ENCODE data around the gene TBC1D3B.
"Not testable (repeated sequence)": the region's sequence is repeated elsewhere in the genome, so short reads cannot be mapped to it uniquely, and the experiment has no call there.

Gene TBC1D3B

GRCh38 chr17:36176536-36176935 is at the start of gene TBC1D3B:
TSS of gene TBC1D3B (minus strand) at chr17:36176636. CDS start at chr17:36175050, 1,586 bp downstream.
- DNase-seq (ENCODE audit: low read depth in 2 of 3, low spot score in 2 of 3), result not testable (repeated sequence)

DNA sequence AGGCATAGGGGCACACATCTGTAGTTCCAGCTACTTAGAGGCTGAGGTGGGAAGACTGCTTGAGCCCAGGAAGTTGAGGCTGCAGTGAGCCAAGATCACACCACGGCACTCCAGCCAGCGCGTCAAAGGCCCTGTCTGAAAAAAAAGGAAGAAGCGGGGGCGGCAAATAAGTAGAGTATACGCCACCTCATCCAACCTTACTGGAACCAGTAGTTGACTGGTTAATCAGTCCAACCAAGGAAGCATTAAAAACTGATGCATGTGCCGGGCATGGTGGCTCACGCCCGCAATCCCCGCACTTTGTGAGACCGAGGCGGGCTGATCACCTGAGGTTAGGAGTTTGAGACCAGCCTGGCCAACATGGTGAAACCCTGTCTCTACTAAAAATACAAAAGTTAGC is 46.5 kb upstream of the TBC1D3B start:
- DNase-seq (ENCODE audit: low read depth in 2 of 3, low spot score in 2 of 3), result not testable (repeated sequence)

DNA sequence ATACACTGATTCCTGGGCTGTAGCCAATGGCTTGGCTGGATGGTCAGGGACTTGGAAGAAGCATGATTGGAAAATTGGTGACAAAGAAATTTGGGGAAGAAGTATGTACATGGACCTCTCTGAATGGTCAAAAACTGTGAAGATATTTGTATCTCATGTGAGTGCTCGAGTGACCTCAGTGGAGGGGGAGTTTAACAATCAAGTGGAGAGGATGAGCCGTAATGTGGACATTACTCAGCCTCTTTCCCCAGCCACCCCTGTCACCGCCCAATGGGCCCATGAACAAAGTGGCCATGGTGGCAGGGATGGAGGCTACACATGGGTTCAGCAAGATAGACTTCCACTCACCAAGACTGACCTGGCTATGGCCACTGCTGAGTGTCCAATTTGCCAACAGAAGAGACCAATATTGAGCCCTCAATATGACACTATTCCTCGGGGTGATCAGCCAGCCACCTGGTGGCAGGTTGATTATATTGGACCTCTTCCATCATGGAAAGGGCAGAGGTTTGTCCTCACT is 45.2 kb upstream of the TBC1D3B start:
- not testable (repeated sequence) for DNase-seq (ENCODE audit: low read depth in 2 of 3, low spot score in 2 of 3)

GRCh38 chr17:36220737-36221580 is 44.5 kb upstream of the TBC1D3B start:
- not testable (repeated sequence) for DNase-seq (ENCODE audit: low read depth in 2 of 3, low spot score in 2 of 3)

DNA sequence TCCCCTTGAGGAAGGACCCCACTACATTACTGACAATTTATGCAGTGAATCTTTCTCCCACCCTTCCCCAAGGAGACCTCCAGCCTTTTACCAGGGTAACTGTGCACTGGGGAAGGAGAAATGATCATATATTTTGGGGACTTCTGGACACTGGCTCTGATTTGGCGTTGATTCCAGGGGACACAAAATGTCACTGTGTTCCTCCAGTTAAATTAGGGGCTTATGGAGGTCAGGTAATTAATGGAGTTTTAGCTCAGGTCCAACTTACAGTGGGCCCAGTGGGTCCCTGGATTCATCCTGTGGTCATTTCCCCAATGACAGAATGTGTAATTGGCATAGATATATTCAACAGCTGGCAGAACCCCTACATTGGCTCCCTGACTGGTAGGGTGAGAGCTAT is 43.1 kb upstream of the TBC1D3B start:
- DNase-seq (ENCODE audit: low read depth in 2 of 3, low spot score in 2 of 3), result not testable (repeated sequence)

GRCh38 chr17:36215406-36216308 is 39.2 kb upstream of the TBC1D3B start:
- DNase-seq (ENCODE audit: low read depth in 2 of 3, low spot score in 2 of 3), result not testable (repeated sequence)

GRCh38 chr17:36214918-36215317 is 38.5 kb upstream of the TBC1D3B start:
- DNase-seq (ENCODE audit: low read depth in 2 of 3, low spot score in 2 of 3), result no peak

GRCh38 chr17:36213695-36214094 is 37.3 kb upstream of the TBC1D3B start:
- DNase-seq (ENCODE audit: low read depth in 2 of 3, low spot score in 2 of 3), result no peak

GRCh38 chr17:36212966-36213365 is 36.5 kb upstream of the TBC1D3B start:
- no peak for DNase-seq (ENCODE audit: low read depth in 2 of 3, low spot score in 2 of 3)

GRCh38 chr17:36212272-36212605 is 35.8 kb upstream of the TBC1D3B start:
- no peak for DNase-seq (ENCODE audit: low read depth in 2 of 3, low spot score in 2 of 3)

- not testable (repeated sequence) for DNase-seq (ENCODE audit: low read depth in 2 of 3, low spot score in 2 of 3)
Measured at GRCh38 chr17:36211484-36212271, 35.2 kb upstream of the TBC1D3B start.

GRCh38 chr17:36210439-36211211 is 34.2 kb upstream of the TBC1D3B start, which contains the start of gene CCL4L2:
TSS of gene CCL4L2 (plus strand) at chr17:36211063.
- not testable (repeated sequence) for DNase-seq (ENCODE audit: low read depth in 2 of 3, low spot score in 2 of 3)

- DNase-seq (ENCODE audit: low read depth in 2 of 3, low spot score in 2 of 3), result no peak
Measured at GRCh38 chr17:36209575-36209974, 33.1 kb upstream of the TBC1D3B start.

- DNase-seq (ENCODE audit: low read depth in 2 of 3, low spot score in 2 of 3), result not testable (repeated sequence)
Measured at GRCh38 chr17:36207383-36207782, 30.9 kb upstream of the TBC1D3B start.

GRCh38 chr17:36206486-36206821 is 30.0 kb upstream of the TBC1D3B start:
- not testable (repeated sequence) for DNase-seq (ENCODE audit: low read depth in 2 of 3, low spot score in 2 of 3)

DNA sequence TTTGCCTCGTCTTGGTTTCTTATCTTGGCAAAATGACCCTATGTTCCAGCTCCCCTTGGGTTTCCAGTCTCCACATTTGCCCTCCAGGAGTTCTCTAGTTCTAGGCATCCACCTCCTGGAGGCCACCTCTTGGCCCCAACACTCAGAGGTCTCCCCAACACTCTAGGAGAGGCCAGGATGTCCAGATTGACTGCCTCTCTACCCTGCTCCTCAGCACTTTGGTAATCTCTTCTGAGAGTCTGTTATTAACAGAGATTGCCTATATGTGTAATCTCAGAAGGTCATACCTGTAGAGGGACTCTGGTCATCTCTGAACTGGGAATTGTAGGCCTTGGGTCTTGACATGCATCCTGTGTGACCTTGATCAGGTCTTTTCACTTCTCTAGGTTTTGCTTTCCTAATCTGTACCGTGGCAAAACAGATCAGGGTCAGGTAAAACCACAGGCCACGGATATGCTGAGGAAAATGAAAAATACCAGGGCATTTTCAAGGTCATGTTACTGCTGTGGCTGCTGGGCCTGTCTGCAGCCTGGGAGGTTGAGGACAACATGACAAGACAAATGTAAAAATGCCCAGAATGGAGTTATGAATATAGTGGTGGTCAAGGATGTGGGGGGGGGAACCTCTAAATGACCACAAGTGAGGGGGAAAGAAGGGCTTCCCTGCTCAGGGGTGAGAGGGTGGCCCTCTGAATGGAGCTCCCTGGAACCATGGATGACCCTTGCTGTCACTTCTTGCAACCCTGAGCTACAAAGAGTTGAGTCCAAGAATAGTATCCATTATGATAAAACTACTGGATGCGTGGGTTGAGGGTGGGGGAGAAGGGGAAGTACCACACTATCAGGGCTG is 29.4 kb upstream of the TBC1D3B start:
- no peak for DNase-seq (ENCODE audit: low read depth in 2 of 3, low spot score in 2 of 3)

DNA sequence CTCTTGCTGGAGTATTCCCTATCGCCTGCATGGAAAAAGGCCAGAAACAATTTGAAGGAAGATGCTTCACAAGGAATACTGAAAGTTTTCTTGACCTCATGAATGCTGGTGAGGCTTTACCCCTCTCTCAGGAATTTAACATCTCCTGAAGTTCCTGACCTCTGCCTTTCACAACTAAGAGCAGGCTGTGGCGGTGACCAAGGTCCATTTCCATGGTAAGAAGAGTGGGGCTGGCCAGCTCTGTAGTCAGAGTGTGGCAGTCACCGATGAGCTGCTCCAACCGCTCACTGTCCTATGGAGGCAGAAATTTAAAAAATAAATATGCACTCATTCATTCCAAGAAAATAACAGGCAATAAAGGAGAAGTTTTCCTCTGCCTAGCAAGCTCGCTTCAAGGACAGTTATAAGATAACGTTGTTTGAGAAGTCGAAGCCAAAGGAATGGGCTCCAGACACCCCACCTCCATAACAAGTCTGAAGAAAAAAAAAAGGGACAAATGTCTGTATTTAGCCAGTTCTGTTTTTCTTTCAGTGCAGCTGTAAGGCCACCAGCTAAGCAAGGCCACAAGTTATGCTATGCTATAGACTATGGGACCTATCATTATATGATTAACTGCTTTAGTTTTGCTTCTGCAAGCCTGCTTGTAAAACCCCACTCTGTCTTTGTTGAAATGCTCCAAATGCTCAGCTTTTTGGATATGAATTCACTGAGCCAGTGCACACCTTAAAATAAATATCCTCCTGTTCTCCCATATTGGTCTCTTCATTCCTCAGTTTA is 28.5 kb upstream of the TBC1D3B start:
- no peak for DNase-seq (ENCODE audit: low read depth in 2 of 3, low spot score in 2 of 3)

DNA sequence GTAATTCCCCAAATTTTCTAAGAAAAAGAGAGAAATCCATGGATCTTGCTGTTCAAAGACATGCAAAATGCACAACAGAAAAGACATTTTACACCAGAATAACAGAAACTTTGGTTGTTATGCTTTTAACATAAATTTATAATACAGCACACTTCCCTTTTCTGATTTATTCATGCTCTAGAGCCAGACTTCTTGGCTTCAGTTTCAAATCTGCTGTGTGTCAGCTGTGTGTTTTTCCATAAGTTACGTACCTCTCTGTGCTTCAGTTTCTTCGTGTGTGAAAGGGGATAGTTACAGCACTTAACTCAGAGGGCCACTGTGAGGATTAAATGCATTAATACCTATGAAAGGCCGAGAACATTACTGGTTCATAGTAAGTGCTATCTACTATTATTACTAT is 26.9 kb upstream of the TBC1D3B start:
- DNase-seq (ENCODE audit: low read depth in 2 of 3, low spot score in 2 of 3), result no peak
